Right lobe of liver (tissue), 4 donors: ENCODE measurements around the gene ATP8B3.

Source experiments
- CTCF ChIP-seq, 4 donors: fragments of 200-600 bp in 3 of 4; fragments of 450-650 bp in 1 of 4; IDR thresholded peaks; one replicate each; pipeline versions ENCODE4 v1.5.1 to v1.8.0; 2016 to 2022; ENCODE audit warnings: antibody characterized with exemption in 4 of 4, mild to moderate bottlenecking in 2 of 4
- POLR2A ChIP-seq: fragments of 450-650 bp; IDR thresholded peaks from one replicate; pipeline ENCODE4 v1.6.1; 2017; ENCODE audit warnings: antibody characterized with exemption, mild to moderate bottlenecking
- donor health status: DM: no; HTN: no; CAD: no.
- donor health status: DM: no; HTN: no; CAD: no.
- donor health status: DM: no; HTN: yes; CAD: no.

- TF ChIP-seq POLR2A (no peak), CTCF (IDR thresholded peaks at IDR 0.05) (no peak)
Observed at GRCh38 chr19:1851654-1852580, 39.8 kb upstream of the ATP8B3 start.
